Hepatocyte (in vitro differentiated cells): ENCODE measurements around the gene GUCY1A1. TPM values are rescaled to one million over a fixed set of nuclear protein-coding genes. Genes with fewer than 3 reads are reported as not detected.
A peak's percentile ranks its signal among the peaks of the same experiment; 100 is the strongest.

Experiments used
- DNase-seq: peaks from one replicate; pipeline ENCODE4 v3.0.0-alpha.2; 2016; ENCODE audit warnings: low spot score
- H2AFZ ChIP-seq: fragments of 200-600 bp; sonication (generic); 2 replicates; pipeline ENCODE4 v1.6.0; 2016; ENCODE audit warnings: antibody characterized with exemption, mild to moderate bottlenecking
- H3K27ac ChIP-seq: fragments of 200-600 bp; sonication (generic); 2 replicates; pipeline ENCODE4 v1.5.1; 2016; ENCODE audit warnings: mild to moderate bottlenecking
- H3K27me3 ChIP-seq: fragments of 200-600 bp; sonication (generic); 2 replicates; pipeline ENCODE4 v1.6.1; 2016
- H3K36me3 ChIP-seq: fragments of 200-600 bp; sonication (generic); replicated peaks from 2 replicates; pipeline ENCODE4 v1.5.1; 2016; ENCODE audit warnings: low read depth; ENCODE audit not compliant: insufficient read depth
- H3K4me1 ChIP-seq: fragments of 200-600 bp; sonication (generic); 2 replicates; pipeline ENCODE4 v1.5.1; 2016; ENCODE audit warnings: mild to moderate bottlenecking, moderate library complexity; ENCODE audit not compliant: insufficient read depth
- H3K4me2 ChIP-seq: fragments of 200-600 bp; sonication (generic); 2 replicates; pipeline ENCODE4 v1.6.0; 2016
- H3K4me3 ChIP-seq: fragments of 200-600 bp; sonication (generic); 2 replicates; pipeline ENCODE4 v1.5.1; 2016; ENCODE audit warnings: mild to moderate bottlenecking
- H3K79me2 ChIP-seq: fragments of 200-600 bp; sonication (generic); 2 replicates; pipeline ENCODE4 v1.6.0; 2017; ENCODE audit warnings: mild to moderate bottlenecking
- H3K9me2 ChIP-seq: fragments of 200-600 bp; sonication (generic); replicated peaks from 2 replicates; pipeline ENCODE4 v1.6.0; 2017; ENCODE audit warnings: mild to moderate bottlenecking; ENCODE audit not compliant: insufficient read depth
- H3K9me3 ChIP-seq: fragments of 200-600 bp; sonication (generic); 2 replicates; pipeline ENCODE4 v1.5.1; 2016; ENCODE audit warnings: low read depth, mild to moderate bottlenecking
- H4K20me1 ChIP-seq: fragments of 200-600 bp; sonication (generic); 2 replicates; pipeline ENCODE4 v1.6.0; 2016; ENCODE audit warnings: mild to moderate bottlenecking; ENCODE audit not compliant: insufficient read depth, poor library complexity, severe bottlenecking
- CTCF ChIP-seq: fragments of 200-600 bp; sonication (generic); IDR thresholded peaks from 2 replicates; pipeline ENCODE4 v1.5.1; 2016; ENCODE audit warnings: antibody characterized with exemption, mild to moderate bottlenecking; ENCODE audit not compliant: poor library complexity
- EZH2 ChIP-seq: fragments of 200-600 bp; sonication (generic); IDR thresholded peaks from 2 replicates; pipeline ENCODE4 v1.6.1; 2016; ENCODE audit warnings: antibody characterized with exemption, mild to moderate bottlenecking, borderline replicate concordance
- EZH2phosphoT487 ChIP-seq: fragments of 200-600 bp; sonication (generic); IDR thresholded peaks from one replicate; pipeline ENCODE4 v1.6.1; 2018; ENCODE audit warnings: antibody characterized with exemption, mild to moderate bottlenecking, low read depth, moderate library complexity; ENCODE audit not compliant: unreplicated experiment, severe bottlenecking
- WGBS: methylation state at CpG from one replicate; pipeline ENCODE4 v1.1.6; 2016; ENCODE audit warnings: low lambda C conversion rate; ENCODE audit errors: missing lambda C conversion rate; 5-methylcytosine and 5-hydroxymethylcytosine counted together
- polyA plus RNA-seq: library from polyadenylated mRNA; unstranded; fragments of >200 nt; fragmentation: Nextera tagmentation; extraction: Ambion mirVana; gene quantifications from 2 replicates; pipeline ENCODE4 v1.2.1, GENCODE V29; 2016
- total RNA-seq: library from RNA; depleted of rRNA; stranded (reverse); fragments of >200 nt; gene quantifications from 2 replicates; pipeline ENCODE4 v1.2.3, GENCODE V29; 2014

The GUCY1A1 gene
- total and polyA plus RNA-seq, 2 experiments from 2014 or later = 25.7 to 41.2 TPM

- Histone ChIP-seq H3K27me3 (no peaks in the 10 kb centered on the region), H3K36me3 (no peaks in the 10 kb centered on the region), H3K9me2 (no peaks in the 10 kb centered on the region), H3K4me2 (no peak overlapping the region), H3K9me3 (no peaks in the 10 kb centered on the region), H3K4me3 (no peak overlapping the region), H3K27ac (peak overlapping the region; percentile 1), H2AFZ (no peak overlapping the region), H4K20me1 (no peaks in the 10 kb centered on the region), H3K4me1 (peaks cover 9% of the 10 kb centered on the region), H3K79me2 (peaks cover 58% of the 10 kb centered on the region)
- TF ChIP-seq CTCF (no peak), EZH2phosphoT487 (no peak), EZH2 (no peak)
- DNase-seq = no peak
- 93% methylated on average over 1 of the region's 1 CpG for WGBS
These were observed 18.4 kb downstream of the GUCY1A1 start for GRCh38 chr4:155684892-155685541.

GRCh38 chr4:155687380-155687982 lies 20.8 kb downstream of the GUCY1A1 start:
- WGBS = 77% methylated on average over 6 of the region's 6 CpGs
- DNase-seq = no peak
- H3K4me2 ChIP-seq = no peak overlapping the region
- no peak overlapping the region for H2AFZ ChIP-seq
- H3K27ac ChIP-seq = no peak overlapping the region
- H3K79me2 ChIP-seq = peaks cover 51% of the 10 kb centered on the region
- no peaks in the 10 kb centered on the region for H3K27me3 ChIP-seq
- TF ChIP-seq EZH2phosphoT487 (no peak), CTCF (no peak), EZH2 (no peak)
- H3K9me2 ChIP-seq = no peaks in the 10 kb centered on the region
- peaks cover 9% of the 10 kb centered on the region for H3K4me1 ChIP-seq
- H3K36me3 ChIP-seq = no peaks in the 10 kb centered on the region
- H4K20me1 ChIP-seq = no peaks in the 10 kb centered on the region
- H3K9me3 ChIP-seq = no peaks in the 10 kb centered on the region
- H3K4me3 ChIP-seq = no peak overlapping the region

- H2AFZ ChIP-seq = no peak overlapping the region
- DNase-seq = no peak
- H4K20me1 ChIP-seq = no peaks in the 10 kb centered on the region
- no peaks in the 10 kb centered on the region for H3K27me3 ChIP-seq
- H3K36me3 ChIP-seq = no peaks in the 10 kb centered on the region
- no peak overlapping the region for H3K4me3 ChIP-seq
- H3K27ac ChIP-seq = no peak overlapping the region
- no peak overlapping the region for H3K4me2 ChIP-seq
- H3K79me2 ChIP-seq = peaks cover 50% of the 10 kb centered on the region
- no peaks in the 10 kb centered on the region for H3K9me2 ChIP-seq
- WGBS = 100% methylated on average over 1 of the region's 1 CpG
- H3K4me1 ChIP-seq = peaks cover 9% of the 10 kb centered on the region
- no peak for TF ChIP-seq EZH2
- no peak for TF ChIP-seq CTCF
- TF ChIP-seq EZH2phosphoT487 = no peak
- H3K9me3 ChIP-seq = no peaks in the 10 kb centered on the region
These were observed 21.6 kb downstream of the GUCY1A1 start for GRCh38 chr4:155688211-155688610.
